GM12878 (cell line): ENCODE results near the gene ITPRIPL2. TPM values are rescaled to one million over a fixed set of nuclear protein-coding genes. Genes with fewer than 3 reads are reported as not detected.

Experiments used
- ATAC-seq: fragments of 200-7000 bp; cut with Tn5 transposase; 3 replicates; pipeline ENCODE4 v1.9.1; 2020; ENCODE audit warnings: mild to moderate bottlenecking, moderate library complexity
- BruUV-seq: library from RNA; stranded (reverse); fragments of 400-500 nt; replicated peaks from 2 replicates; lab custom pipeline; 2021; lab: Mats Ljungman, UMichigan
- CTCF ChIA-PET: fragments of 300-600 bp; sonication (Branson Sonifier 250); formaldehyde crosslinking; extraction: SDS; loops from one replicate; lab custom pipeline; 2021; ENCODE audit warnings: inconsistent platforms; lab: Yijun Ruan, JAX
- POLR2A ChIA-PET: fragments of 350-600 bp; formaldehyde crosslinking; extraction: SDS; loops from one replicate; lab custom pipeline; 2021; ENCODE audit warnings: inconsistent platforms; lab: Charles Lee
- RAD21 ChIA-PET: fragments of 300-600 bp; sonication (Branson Sonifier 250); formaldehyde crosslinking; loops from one replicate; lab custom pipeline; 2023; ENCODE audit warnings: antibody characterized with exemption; ENCODE audit not compliant: unreplicated experiment; lab: Charles Lee
- SMC1A ChIA-PET: fragments of 300-600 bp; sonication (Branson Sonifier 250); formaldehyde crosslinking; loops from one replicate; lab custom pipeline; 2023; ENCODE audit not compliant: unreplicated experiment, uncharacterized antibody; lab: Charles Lee
- DNase-seq: peaks from one replicate; pipeline ENCODE4 v3.0.0-alpha.2; 2011; ENCODE audit warnings: low read depth, low spot score
- FAIRE-seq: peaks from 3 replicates; lab custom pipeline; 2011; peaks lifted over from hg19 to GRCh38; lab: Jason Lieb, UNC
- H2AFZ ChIP-seq: 2 replicates; pipeline ENCODE4 v1.6.0; 2011; ENCODE audit warnings: low read depth, low read length, control low read depth; ENCODE audit not compliant: control insufficient read depth
- H3K27ac ChIP-seq: 2 replicates; pipeline ENCODE4 v1.5.1; 2011; ENCODE audit warnings: control low read depth; ENCODE audit not compliant: control insufficient read depth, insufficient read depth
- H3K27me3 ChIP-seq, 2 experiments: replicated peaks in 1 of 2; 2 replicates each; pipeline versions ENCODE4 v1.6.0 to v1.6.1; 2011; ENCODE audit warnings: low read length in 1 of 2; ENCODE audit not compliant: control insufficient read depth in 2 of 2, insufficient read depth in 2 of 2
- H3K36me3 ChIP-seq, 2 experiments: 2 replicates each; pipeline ENCODE4 v1.5.1; 2011; ENCODE audit warnings: low read length in 1 of 2; ENCODE audit not compliant: control insufficient read depth in 2 of 2, insufficient read depth in 2 of 2
- H3K4me1 ChIP-seq: 2 replicates; pipeline ENCODE4 v1.6.1; 2011; ENCODE audit warnings: mild to moderate bottlenecking, low read length, moderate library complexity, mixed read lengths; ENCODE audit not compliant: control insufficient read depth, insufficient read depth
- H3K4me2 ChIP-seq: 2 replicates; pipeline ENCODE4 v1.6.0; 2011; ENCODE audit warnings: control low read depth; ENCODE audit not compliant: control insufficient read depth, insufficient read depth
- H3K4me3 ChIP-seq: fragments of 200-600 bp; sonication (generic); 2 replicates; pipeline ENCODE4 v1.5.1; 2016
- H3K79me2 ChIP-seq: 2 replicates; pipeline ENCODE4 v1.6.0; 2011; ENCODE audit warnings: low read length; ENCODE audit not compliant: control insufficient read depth, insufficient read depth
- H3K9ac ChIP-seq: 2 replicates; pipeline ENCODE4 v1.8.0; 2011; ENCODE audit warnings: low read length, control low read depth, mixed read lengths; ENCODE audit not compliant: control insufficient read depth, insufficient read depth
- H3K9me3 ChIP-seq: replicated peaks from 3 replicates; pipeline ENCODE4 v1.5.1; 2011; ENCODE audit warnings: mild to moderate bottlenecking, low read length; ENCODE audit not compliant: control insufficient read depth, insufficient read depth
- H4K20me1 ChIP-seq: 2 replicates; pipeline ENCODE4 v1.6.0; 2011; ENCODE audit not compliant: control insufficient read depth, insufficient read depth
- CBFB ChIP-seq: IDR thresholded peaks from 2 replicates; pipeline ENCODE4 v1.6.1; 2016; ENCODE audit warnings: antibody characterized with exemption, low read depth
- FOXK2 ChIP-seq: fragments of 450-650 bp; IDR thresholded peaks from 2 replicates; pipeline ENCODE4 v1.6.1; 2017; ENCODE audit warnings: mild to moderate bottlenecking, moderate library complexity
- GABPA ChIP-seq: IDR thresholded peaks from 2 replicates; pipeline ENCODE4 v1.6.1; 2014; ENCODE audit warnings: antibody characterized with exemption, low read depth, mild to moderate bottlenecking, inconsistent platforms
- IKZF1 ChIP-seq: fragments of 450-650 bp; conservative IDR thresholded peaks from 2 replicates; pipeline ENCODE4 v1.6.1; 2017; ENCODE audit warnings: antibody characterized with exemption, mild to moderate bottlenecking
- NFXL1 ChIP-seq: fragments of 450-650 bp; IDR thresholded peaks from 2 replicates; pipeline ENCODE4 v1.6.1; 2017; ENCODE audit warnings: antibody characterized with exemption, mild to moderate bottlenecking, borderline replicate concordance
- PAX5 ChIP-seq: IDR thresholded peaks from 2 replicates; pipeline ENCODE4 v1.6.1; 2011; ENCODE audit warnings: low read depth, low read length, borderline replicate concordance
- SIX5 ChIP-seq: IDR thresholded peaks from 2 replicates; pipeline ENCODE4 v1.6.1; 2011; ENCODE audit warnings: mild to moderate bottlenecking, low read depth, low read length, moderate library complexity; ENCODE audit not compliant: severe bottlenecking
- SUZ12 ChIP-seq: fragments of 200-600 bp; sonication (generic); IDR thresholded peaks from one replicate; pipeline ENCODE4 v1.6.1; 2018; ENCODE audit warnings: antibody characterized with exemption, mild to moderate bottlenecking; ENCODE audit not compliant: unreplicated experiment
- USF2 ChIP-seq: IDR thresholded peaks from 2 replicates; pipeline ENCODE4 v1.6.1; 2011; ENCODE audit warnings: low read depth, low read length, improper control_type of control experiment, borderline replicate concordance
- YY1 ChIP-seq: IDR thresholded peaks from 2 replicates; pipeline ENCODE4 v1.6.1; 2011; ENCODE audit warnings: low read depth, mild to moderate bottlenecking, low read length
- ZBTB11 ChIP-seq: fragments of 450-650 bp; formaldehyde crosslinking; IDR thresholded peaks from 2 replicates; pipeline ENCODE4 v1.5.0; 2022; ENCODE audit warnings: mild to moderate bottlenecking, missing genetic modification characterization
- ZBTB40 ChIP-seq: fragments of 450-650 bp; IDR thresholded peaks from 2 replicates; pipeline ENCODE4 v1.6.1; 2016; ENCODE audit warnings: mild to moderate bottlenecking, moderate library complexity, borderline replicate concordance
- WGBS: methylation state at CpG from one replicate; pipeline ENCODE4 v1.1.6; 2016; ENCODE audit warnings: low lambda C conversion rate; ENCODE audit not compliant: insufficient replicate concordance, insufficient coverage; ENCODE audit errors: missing lambda C conversion rate; 5-methylcytosine and 5-hydroxymethylcytosine counted together
- in situ Hi-C: fragments of 300-500 bp; cut with MboI; formaldehyde crosslinking; loops from 9 replicates; pipeline ENCODE4 v1.14.3; 2018; ENCODE audit warnings: mixed read lengths
- intact Hi-C: fragments of 100-400 bp; cut with micrococcal nuclease; formaldehyde crosslinking; loops from one replicate; pipeline ENCODE4 v1.14.2; 2022; ENCODE audit not compliant: unreplicated experiment
- polyA plus RNA-seq, 11 experiments: library from polyadenylated mRNA; depleted of rRNA in 4 of 11; unstranded in 6 of 11; stranded (reverse) in 5 of 11; fragments of >200 nt; fragmentation: Nextera tagmentation in 4 of 11; fragmentation: Illumina TruSeq in 1 of 11; extraction: Ambion mirVana in 4 of 11; extraction: Trizol in 1 of 11; gene quantifications; 1 replicate in 1 of 11; 2 replicates in 10 of 11; pipeline versions ENCODE4 v1.2.1 to v1.2.3, GENCODE V29; 2011 to 2016; ENCODE audit warnings: inconsistent platforms in 2 of 11, missing spikeins in 2 of 11, low read depth in 1 of 11
- total RNA-seq, 4 experiments: library from RNA; depleted of rRNA in 3 of 4; stranded (reverse); fragments of >200 nt in 3 of 4; fragmentation: Illumina TruSeq in 1 of 4; extraction: Trizol in 1 of 4; gene quantifications; 2 replicates each; pipeline versions ENCODE4 v1.2.1 to v1.2.3, GENCODE V29; 2013 to 2021
- TF ChIP-seq, protein P1 (sequence below): IDR thresholded peaks from 2 replicates; pipeline ENCODE4 v1.6.1; 2011; ENCODE audit warnings: borderline replicate concordance, low read depth, mild to moderate bottlenecking, moderate library complexity, mixed read lengths, low read length; ENCODE audit not compliant: insufficient read depth; ENCODE audit errors: extremely low read length

The ITPRIPL2 gene
- total and polyA plus RNA-seq, 10 of the 15 experiments (the other 5 are each of a cell fraction or from before 2014, with no cell fraction given), result 0.48 to 14.3 (median 3.5) TPM

DNA sequence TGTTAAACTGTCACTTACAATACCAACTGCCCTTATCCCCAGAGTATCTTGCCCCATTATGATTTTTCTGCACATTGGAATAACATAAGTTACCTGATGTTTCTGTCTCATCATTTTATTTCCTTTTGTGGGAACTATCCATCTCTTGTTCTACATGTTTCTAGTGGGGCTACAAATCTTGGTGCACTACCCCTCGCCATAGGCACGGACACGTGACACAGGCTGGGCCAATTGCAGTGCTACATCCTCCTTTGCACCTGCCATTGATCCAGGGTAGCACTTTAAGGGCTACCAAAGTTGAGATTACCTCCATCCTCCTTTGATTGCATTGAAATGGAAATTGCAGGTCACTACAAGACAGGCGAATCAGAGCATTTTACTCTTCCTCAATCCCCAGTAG, 40.1 kb downstream of the ITPRIPL2 start:
- Histone ChIP-seq H3K4me3 (no peak overlapping the region), H3K4me2 (no peak overlapping the region), H3K27me3 (no peaks in the 10 kb centered on the region), H2AFZ (peak overlapping the region; percentile 24), H3K4me1 (no peaks in the 10 kb centered on the region), H3K79me2 (no peaks in the 10 kb centered on the region), H3K27ac (no peak overlapping the region), H3K9ac (no peak overlapping the region), H4K20me1 (no peaks in the 10 kb centered on the region), H3K9me3 (peaks cover 3% of the 10 kb centered on the region; the same call in 2 of the 3 replicates), H3K36me3 (no peaks in the 10 kb centered on the region)
- no TSS peak for BruUV-seq
- ChIA-PET RAD21 (no interaction called here), POLR2A (no interaction called here), CTCF (interaction anchor here (1.2 kb wide), 1 partner anchor 26 kb away, joined by 5 read pairs; no protein-coding TSS in a partner anchor), SMC1A (no interaction called here)
- ATAC-seq (no peak), FAIRE-seq (no peak), DNase-seq (no peak)
- WGBS, result 22% methylated on average over 4 of the region's 4 CpGs
- intact Hi-C loops, result no loop called here
- in situ Hi-C loops, result no loop called here
- TF ChIP-seq SUZ12, result no peak
- TF ChIP-seq ZBTB11 (CRISPR knock-in tag), result peak; percentile 64
- TF ChIP-seq, protein P1, sequence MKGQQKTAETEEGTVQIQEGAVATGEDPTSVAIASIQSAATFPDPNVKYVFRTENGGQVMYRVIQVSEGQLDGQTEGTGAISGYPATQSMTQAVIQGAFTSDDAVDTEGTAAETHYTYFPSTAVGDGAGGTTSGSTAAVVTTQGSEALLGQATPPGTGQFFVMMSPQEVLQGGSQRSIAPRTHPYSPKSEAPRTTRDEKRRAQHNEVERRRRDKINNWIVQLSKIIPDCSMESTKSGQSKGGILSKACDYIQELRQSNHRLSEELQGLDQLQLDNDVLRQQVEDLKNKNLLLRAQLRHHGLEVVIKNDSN, result peak; percentile 68
- TF ChIP-seq NFXL1, result no peak
- peak; percentile 18 for TF ChIP-seq SIX5
- TF ChIP-seq FOXK2, result no peak
- peak; percentile 63; the same call in 1 of the 2 replicates for TF ChIP-seq ZBTB40
- no peak for TF ChIP-seq IKZF1
- peak; percentile 54; the same call in 1 of the 2 replicates for TF ChIP-seq GABPA
- peak; percentile 81 for TF ChIP-seq YY1
- TF ChIP-seq CBFB, result no peak
- TF ChIP-seq USF2, result peak; percentile 2; the same call in 1 of the 2 replicates
- no peak for TF ChIP-seq PAX5
